Hepatocyte (in vitro differentiated cells): Measurements from ENCODE around the gene CHSY1.

Source experiments
- EZH2 ChIP-seq: fragments of 200-600 bp; sonication (generic); IDR thresholded peaks from 2 replicates; pipeline ENCODE4 v1.6.1; 2016; ENCODE audit warnings: antibody characterized with exemption, mild to moderate bottlenecking, borderline replicate concordance
- EZH2phosphoT487 ChIP-seq: fragments of 200-600 bp; sonication (generic); IDR thresholded peaks from one replicate; pipeline ENCODE4 v1.6.1; 2018; ENCODE audit warnings: antibody characterized with exemption, mild to moderate bottlenecking, low read depth, moderate library complexity; ENCODE audit not compliant: unreplicated experiment, severe bottlenecking
- TF ChIP-seq, protein P1 (sequence below): fragments of 200-600 bp; sonication (generic); IDR thresholded peaks from 2 replicates; pipeline ENCODE4 v1.5.1; 2016; ENCODE audit warnings: antibody characterized with exemption, mild to moderate bottlenecking; ENCODE audit not compliant: poor library complexity

DNA sequence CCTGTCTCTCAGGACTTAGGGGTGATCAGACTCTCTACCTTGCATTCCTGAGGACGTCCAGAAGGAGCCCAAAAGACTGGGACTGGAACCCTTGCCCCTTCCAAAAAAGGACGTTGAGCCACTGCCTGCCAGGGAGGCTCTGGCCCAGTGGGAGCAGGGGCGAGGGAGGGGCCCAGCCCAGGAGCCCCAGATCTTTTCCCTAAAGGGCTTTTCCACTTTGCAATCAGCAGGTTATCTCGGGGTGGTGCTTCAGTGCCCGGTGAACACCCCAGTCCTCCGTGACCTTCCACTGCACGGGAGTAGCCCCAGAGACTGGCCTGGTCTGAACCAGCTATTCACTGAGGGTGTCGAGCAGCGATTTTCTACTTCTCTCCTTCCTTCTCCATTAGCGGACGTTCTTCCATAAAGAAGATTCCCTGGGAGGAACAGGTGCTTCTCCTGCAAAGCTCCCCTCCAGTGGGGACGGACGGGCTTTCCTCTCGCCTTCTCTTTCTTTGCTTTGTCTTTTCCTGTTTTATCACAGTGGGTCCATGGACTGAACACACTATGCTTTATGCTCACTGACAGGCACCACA lies 113.7 kb downstream of the CHSY1 start:
- TF ChIP-seq EZH2 (no peak), EZH2phosphoT487 (no peak)
- TF ChIP-seq, protein P1, sequence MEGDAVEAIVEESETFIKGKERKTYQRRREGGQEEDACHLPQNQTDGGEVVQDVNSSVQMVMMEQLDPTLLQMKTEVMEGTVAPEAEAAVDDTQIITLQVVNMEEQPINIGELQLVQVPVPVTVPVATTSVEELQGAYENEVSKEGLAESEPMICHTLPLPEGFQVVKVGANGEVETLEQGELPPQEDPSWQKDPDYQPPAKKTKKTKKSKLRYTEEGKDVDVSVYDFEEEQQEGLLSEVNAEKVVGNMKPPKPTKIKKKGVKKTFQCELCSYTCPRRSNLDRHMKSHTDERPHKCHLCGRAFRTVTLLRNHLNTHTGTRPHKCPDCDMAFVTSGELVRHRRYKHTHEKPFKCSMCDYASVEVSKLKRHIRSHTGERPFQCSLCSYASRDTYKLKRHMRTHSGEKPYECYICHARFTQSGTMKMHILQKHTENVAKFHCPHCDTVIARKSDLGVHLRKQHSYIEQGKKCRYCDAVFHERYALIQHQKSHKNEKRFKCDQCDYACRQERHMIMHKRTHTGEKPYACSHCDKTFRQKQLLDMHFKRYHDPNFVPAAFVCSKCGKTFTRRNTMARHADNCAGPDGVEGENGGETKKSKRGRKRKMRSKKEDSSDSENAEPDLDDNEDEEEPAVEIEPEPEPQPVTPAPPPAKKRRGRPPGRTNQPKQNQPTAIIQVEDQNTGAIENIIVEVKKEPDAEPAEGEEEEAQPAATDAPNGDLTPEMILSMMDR, result no peak
